ENCODE measurements around the gene CLDN14.
A peak's percentile ranks its signal among the peaks of the same experiment; 100 is the strongest.

CLDN14 gene

GRCh38 chr21:36429947-36430546, 49.9 kb downstream of the CLDN14 start:
- Histone ChIP-seq H3K9ac (ENCODE audit: insufficient read length) (no peak overlapping the region), H3K4me3 (no peak overlapping the region), H3K9me3 (ENCODE audit: low read depth, low read length) (no peaks in the 10 kb centered on the region), H3K36me3 (ENCODE audit: insufficient read depth, low read length) (no peaks in the 10 kb centered on the region), H3K27ac (no peak overlapping the region)
- TF ChIP-seq POLR2AphosphoS5 (IDR thresholded peaks at IDR 0.05; ENCODE audit: borderline replicate concordance, low read depth, low read length), result no peak
- no peak for TF ChIP-seq EZH2 (IDR thresholded peaks at IDR 0.05)
- TF ChIP-seq FOXP2 (optimal IDR thresholded peaks at IDR 0.05; ENCODE audit: control extremely low read depth, extremely low read length, insufficient read depth), result no peak
- DNase-seq (ENCODE audit: low read depth, low spot score), result no peak

- TF ChIP-seq EZH2 (IDR thresholded peaks at IDR 0.05), result no peak
- no peak for TF ChIP-seq POLR2AphosphoS5 (IDR thresholded peaks at IDR 0.05; ENCODE audit: borderline replicate concordance, low read depth, low read length)
- TF ChIP-seq FOXP2 (optimal IDR thresholded peaks at IDR 0.05; ENCODE audit: control extremely low read depth, extremely low read length, insufficient read depth), result no peak
- H3K9me3 ChIP-seq (ENCODE audit: low read depth, low read length), result no peaks in the 10 kb centered on the region
- no peaks in the 10 kb centered on the region for H3K36me3 ChIP-seq (ENCODE audit: insufficient read depth, low read length)
- H3K27ac ChIP-seq, result no peak overlapping the region
- H3K4me3 ChIP-seq, result no peak overlapping the region
- H3K9ac ChIP-seq (ENCODE audit: insufficient read length), result no peak overlapping the region
- no peak for DNase-seq (ENCODE audit: low read depth, low spot score)
Observed at GRCh38 chr21:36428761-36429432, 51.0 kb downstream of the CLDN14 start.

- H3K27ac ChIP-seq, result no peak overlapping the region
- no peak for TF ChIP-seq EZH2 (IDR thresholded peaks at IDR 0.05)
- no peak for TF ChIP-seq POLR2AphosphoS5 (IDR thresholded peaks at IDR 0.05; ENCODE audit: borderline replicate concordance, low read depth, low read length)
- no peak for TF ChIP-seq FOXP2 (optimal IDR thresholded peaks at IDR 0.05; ENCODE audit: control extremely low read depth, extremely low read length, insufficient read depth)
Observed at GRCh38 chr21:36427502-36427901, 52.4 kb downstream of the CLDN14 start.

GRCh38 chr21:36425286-36425685, 54.6 kb downstream of the CLDN14 start:
- no peak overlapping the region for H3K27ac ChIP-seq
- H3K9ac ChIP-seq (ENCODE audit: insufficient read length), result no peak overlapping the region
- H3K9me3 ChIP-seq (ENCODE audit: low read depth, low read length), result no peaks in the 10 kb centered on the region
- no peaks in the 10 kb centered on the region for H3K36me3 ChIP-seq (ENCODE audit: insufficient read depth, low read length)
- TF ChIP-seq FOXP2 (optimal IDR thresholded peaks at IDR 0.05; ENCODE audit: control extremely low read depth, extremely low read length, insufficient read depth) (no peak), POLR2AphosphoS5 (IDR thresholded peaks at IDR 0.05; ENCODE audit: borderline replicate concordance, low read depth, low read length) (no peak), EZH2 (IDR thresholded peaks at IDR 0.05) (no peak)
- no peak overlapping the region for H3K4me3 ChIP-seq
- DNase-seq (ENCODE audit: low read depth, low spot score), result no peak

More at GRCh38 chr21:36427502-36427901, 52.4 kb downstream of the CLDN14 start:
- H3K9ac ChIP-seq (ENCODE audit: insufficient read length), result no peak overlapping the region
- DNase-seq (ENCODE audit: low read depth, low spot score), result no peak
- H3K36me3 ChIP-seq (ENCODE audit: insufficient read depth, low read length), result no peaks in the 10 kb centered on the region
- no peak overlapping the region for H3K4me3 ChIP-seq
- H3K9me3 ChIP-seq (ENCODE audit: low read depth, low read length), result no peaks in the 10 kb centered on the region

- TF ChIP-seq FOXP2 (optimal IDR thresholded peaks at IDR 0.05; ENCODE audit: control extremely low read depth, extremely low read length, insufficient read depth) (no peak), EZH2 (IDR thresholded peaks at IDR 0.05) (no peak), POLR2AphosphoS5 (IDR thresholded peaks at IDR 0.05; ENCODE audit: borderline replicate concordance, low read depth, low read length) (no peak)
- H3K4me3 ChIP-seq, result no peak overlapping the region
- H3K9ac ChIP-seq (ENCODE audit: insufficient read length), result no peak overlapping the region
- DNase-seq (ENCODE audit: low read depth, low spot score), result no peak
- no peaks in the 10 kb centered on the region for H3K9me3 ChIP-seq (ENCODE audit: low read depth, low read length)
- no peaks in the 10 kb centered on the region for H3K36me3 ChIP-seq (ENCODE audit: insufficient read depth, low read length)
- no peak overlapping the region for H3K27ac ChIP-seq
Observed at GRCh38 chr21:36424592-36424991, 55.3 kb downstream of the CLDN14 start.

- TF ChIP-seq FOXP2 (optimal IDR thresholded peaks at IDR 0.05; ENCODE audit: control extremely low read depth, extremely low read length, insufficient read depth), result no peak
- no peak for TF ChIP-seq POLR2AphosphoS5 (IDR thresholded peaks at IDR 0.05; ENCODE audit: borderline replicate concordance, low read depth, low read length)
- TF ChIP-seq EZH2 (IDR thresholded peaks at IDR 0.05), result no peak
- Histone ChIP-seq H3K9ac (ENCODE audit: insufficient read length) (no peak overlapping the region), H3K27ac (no peak overlapping the region), H3K4me3 (no peak overlapping the region), H3K9me3 (ENCODE audit: low read depth, low read length) (no peaks in the 10 kb centered on the region), H3K36me3 (ENCODE audit: insufficient read depth, low read length) (no peaks in the 10 kb centered on the region)
- no peak for DNase-seq (ENCODE audit: low read depth, low spot score)
Observed at GRCh38 chr21:36423771-36424433, 56.0 kb downstream of the CLDN14 start.

GRCh38 chr21:36422279-36423098, 57.4 kb downstream of the CLDN14 start:
- TF ChIP-seq POLR2AphosphoS5 (IDR thresholded peaks at IDR 0.05; ENCODE audit: borderline replicate concordance, low read depth, low read length) (no peak), EZH2 (IDR thresholded peaks at IDR 0.05) (no peak), FOXP2 (optimal IDR thresholded peaks at IDR 0.05; ENCODE audit: control extremely low read depth, extremely low read length, insufficient read depth) (no peak)
- Histone ChIP-seq H3K36me3 (ENCODE audit: insufficient read depth, low read length) (peaks cover 4% of the 10 kb centered on the region; the same call in 1 of the 2 replicates), H3K9ac (ENCODE audit: insufficient read length) (no peak overlapping the region), H3K4me3 (no peak overlapping the region), H3K27ac (no peak overlapping the region), H3K9me3 (ENCODE audit: low read depth, low read length) (no peaks in the 10 kb centered on the region)
- DNase-seq (ENCODE audit: low read depth, low spot score), result peak; percentile 22

Measured in SK-N-MC (cell line).